A549 (cell line): ENCODE data around the gene CHD9.
"Not testable (repeated sequence)": the region's sequence is repeated elsewhere in the genome, so short reads cannot be mapped to it uniquely, and the experiment has no call there.

Experiments
- CHD4 ChIP-seq: fragments of 200-600 bp; sonication (generic); IDR thresholded peaks from 2 replicates; pipeline ENCODE4 v1.6.1; 2016; ENCODE audit warnings: antibody characterized with exemption, mild to moderate bottlenecking, borderline replicate concordance
- JUN ChIP-seq, 2 experiments: fragments of >200 bp; sonication (Bioruptor Twin); formaldehyde crosslinking; IDR thresholded peaks; 2 replicates in 1 of 2; 3 replicates in 1 of 2; pipeline ENCODE4 v1.6.1; 2016 to 2017
- POLR2A ChIP-seq: IDR thresholded peaks from 2 replicates; pipeline ENCODE4 v1.6.1; 2012; ENCODE audit warnings: mild to moderate bottlenecking, low read length
- POLR2AphosphoS2 ChIP-seq: conservative IDR thresholded peaks from 2 replicates; pipeline ENCODE4 v1.6.1; 2012; ENCODE audit warnings: low read length, improper control_type of control experiment, inconsistent platforms
- RAD21 ChIP-seq, 2 experiments: fragments of >200 bp in 1 of 2; sonication (Bioruptor Twin) in 1 of 2; formaldehyde crosslinking in 1 of 2; IDR thresholded peaks in 1 of 2; conservative IDR thresholded peaks in 1 of 2; 2 replicates in 1 of 2; 3 replicates in 1 of 2; pipeline ENCODE4 v1.6.1; 2012 to 2018; ENCODE audit warnings: inconsistent platforms in 1 of 2
- TF ChIP-seq, protein P1 (sequence below): fragments of >200 bp; sonication (Bioruptor Twin); formaldehyde crosslinking; IDR thresholded peaks from 3 replicates; pipeline ENCODE4 v1.5.1; 2016
- TF ChIP-seq, protein P2 (sequence below): IDR thresholded peaks from 2 replicates; pipeline ENCODE4 v1.6.1; 2012
- TF ChIP-seq, protein P3 (sequence below): fragments of 200-600 bp; sonication (generic); IDR thresholded peaks from 2 replicates; pipeline ENCODE4 v1.6.1; 2016; ENCODE audit warnings: antibody characterized with exemption, mild to moderate bottlenecking, moderate library complexity
- TF ChIP-seq, protein P4 (sequence below): fragments of 250-450 bp; sonication (Bioruptor Pico); IDR thresholded peaks from 2 replicates; pipeline ENCODE4 v1.5.0; 2021; ENCODE audit warnings: mild to moderate bottlenecking, moderate library complexity, borderline replicate concordance

DNA sequence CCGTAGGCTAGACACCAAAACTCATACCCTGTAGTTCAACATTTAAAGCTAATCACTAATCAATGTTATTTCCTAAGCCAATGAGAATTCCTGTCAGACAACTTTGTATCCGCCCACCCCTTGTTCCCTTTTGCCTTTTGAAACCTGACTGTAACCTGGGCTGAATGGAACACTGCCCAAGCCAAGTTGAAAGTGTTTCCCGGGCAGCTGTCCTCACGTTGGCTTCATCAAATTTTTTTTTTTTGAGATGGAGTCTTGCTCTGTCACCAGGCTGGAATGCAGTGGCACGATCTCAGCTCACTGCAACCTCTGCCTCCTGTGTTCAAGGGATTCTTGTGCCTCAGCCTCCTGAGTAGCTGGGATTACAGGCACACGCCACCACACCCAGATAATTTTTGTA, 18.1 kb upstream of the CHD9 start:
- not testable (repeated sequence) for TF ChIP-seq RAD21 (conservative IDR thresholded peaks at IDR 0.05 in 1 of 2, IDR thresholded peaks at IDR 0.05 in 1 of 2); JUN (IDR thresholded peaks at IDR 0.05); POLR2A; CHD4; POLR2AphosphoS2
- TF ChIP-seq, protein P1, sequence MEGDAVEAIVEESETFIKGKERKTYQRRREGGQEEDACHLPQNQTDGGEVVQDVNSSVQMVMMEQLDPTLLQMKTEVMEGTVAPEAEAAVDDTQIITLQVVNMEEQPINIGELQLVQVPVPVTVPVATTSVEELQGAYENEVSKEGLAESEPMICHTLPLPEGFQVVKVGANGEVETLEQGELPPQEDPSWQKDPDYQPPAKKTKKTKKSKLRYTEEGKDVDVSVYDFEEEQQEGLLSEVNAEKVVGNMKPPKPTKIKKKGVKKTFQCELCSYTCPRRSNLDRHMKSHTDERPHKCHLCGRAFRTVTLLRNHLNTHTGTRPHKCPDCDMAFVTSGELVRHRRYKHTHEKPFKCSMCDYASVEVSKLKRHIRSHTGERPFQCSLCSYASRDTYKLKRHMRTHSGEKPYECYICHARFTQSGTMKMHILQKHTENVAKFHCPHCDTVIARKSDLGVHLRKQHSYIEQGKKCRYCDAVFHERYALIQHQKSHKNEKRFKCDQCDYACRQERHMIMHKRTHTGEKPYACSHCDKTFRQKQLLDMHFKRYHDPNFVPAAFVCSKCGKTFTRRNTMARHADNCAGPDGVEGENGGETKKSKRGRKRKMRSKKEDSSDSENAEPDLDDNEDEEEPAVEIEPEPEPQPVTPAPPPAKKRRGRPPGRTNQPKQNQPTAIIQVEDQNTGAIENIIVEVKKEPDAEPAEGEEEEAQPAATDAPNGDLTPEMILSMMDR, result not testable (repeated sequence)
- TF ChIP-seq, protein P2, sequence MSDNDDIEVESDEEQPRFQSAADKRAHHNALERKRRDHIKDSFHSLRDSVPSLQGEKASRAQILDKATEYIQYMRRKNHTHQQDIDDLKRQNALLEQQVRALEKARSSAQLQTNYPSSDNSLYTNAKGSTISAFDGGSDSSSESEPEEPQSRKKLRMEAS, result not testable (repeated sequence)
- TF ChIP-seq, protein P3, sequence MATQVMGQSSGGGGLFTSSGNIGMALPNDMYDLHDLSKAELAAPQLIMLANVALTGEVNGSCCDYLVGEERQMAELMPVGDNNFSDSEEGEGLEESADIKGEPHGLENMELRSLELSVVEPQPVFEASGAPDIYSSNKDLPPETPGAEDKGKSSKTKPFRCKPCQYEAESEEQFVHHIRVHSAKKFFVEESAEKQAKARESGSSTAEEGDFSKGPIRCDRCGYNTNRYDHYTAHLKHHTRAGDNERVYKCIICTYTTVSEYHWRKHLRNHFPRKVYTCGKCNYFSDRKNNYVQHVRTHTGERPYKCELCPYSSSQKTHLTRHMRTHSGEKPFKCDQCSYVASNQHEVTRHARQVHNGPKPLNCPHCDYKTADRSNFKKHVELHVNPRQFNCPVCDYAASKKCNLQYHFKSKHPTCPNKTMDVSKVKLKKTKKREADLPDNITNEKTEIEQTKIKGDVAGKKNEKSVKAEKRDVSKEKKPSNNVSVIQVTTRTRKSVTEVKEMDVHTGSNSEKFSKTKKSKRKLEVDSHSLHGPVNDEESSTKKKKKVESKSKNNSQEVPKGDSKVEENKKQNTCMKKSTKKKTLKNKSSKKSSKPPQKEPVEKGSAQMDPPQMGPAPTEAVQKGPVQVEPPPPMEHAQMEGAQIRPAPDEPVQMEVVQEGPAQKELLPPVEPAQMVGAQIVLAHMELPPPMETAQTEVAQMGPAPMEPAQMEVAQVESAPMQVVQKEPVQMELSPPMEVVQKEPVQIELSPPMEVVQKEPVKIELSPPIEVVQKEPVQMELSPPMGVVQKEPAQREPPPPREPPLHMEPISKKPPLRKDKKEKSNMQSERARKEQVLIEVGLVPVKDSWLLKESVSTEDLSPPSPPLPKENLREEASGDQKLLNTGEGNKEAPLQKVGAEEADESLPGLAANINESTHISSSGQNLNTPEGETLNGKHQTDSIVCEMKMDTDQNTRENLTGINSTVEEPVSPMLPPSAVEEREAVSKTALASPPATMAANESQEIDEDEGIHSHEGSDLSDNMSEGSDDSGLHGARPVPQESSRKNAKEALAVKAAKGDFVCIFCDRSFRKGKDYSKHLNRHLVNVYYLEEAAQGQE, result not testable (repeated sequence)
- TF ChIP-seq, protein P4, sequence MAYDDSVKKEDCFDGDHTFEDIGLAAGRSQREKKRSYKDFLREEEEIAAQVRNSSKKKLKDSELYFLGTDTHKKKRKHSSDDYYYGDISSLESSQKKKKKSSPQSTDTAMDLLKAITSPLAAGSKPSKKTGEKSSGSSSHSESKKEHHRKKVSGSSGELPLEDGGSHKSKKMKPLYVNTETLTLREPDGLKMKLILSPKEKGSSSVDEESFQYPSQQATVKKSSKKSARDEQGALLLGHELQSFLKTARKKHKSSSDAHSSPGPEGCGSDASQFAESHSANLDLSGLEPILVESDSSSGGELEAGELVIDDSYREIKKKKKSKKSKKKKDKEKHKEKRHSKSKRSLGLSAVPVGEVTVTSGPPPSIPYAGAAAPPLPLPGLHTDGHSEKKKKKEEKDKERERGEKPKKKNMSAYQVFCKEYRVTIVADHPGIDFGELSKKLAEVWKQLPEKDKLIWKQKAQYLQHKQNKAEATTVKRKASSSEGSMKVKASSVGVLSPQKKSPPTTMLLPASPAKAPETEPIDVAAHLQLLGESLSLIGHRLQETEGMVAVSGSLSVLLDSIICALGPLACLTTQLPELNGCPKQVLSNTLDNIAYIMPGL (CRISPR knock-in tag), result not testable (repeated sequence)
